HL-60/S4 (cell line): ENCODE measurements around the gene TMEM190.

Experiments
- in situ Hi-C: fragments of 300-500 bp; cut with MboI; formaldehyde crosslinking; loops from 2 replicates; pipeline ENCODE4 v1.14.3; 2022; ENCODE audit warnings: low sequenced_read_pairs

TMEM190 gene

DNA sequence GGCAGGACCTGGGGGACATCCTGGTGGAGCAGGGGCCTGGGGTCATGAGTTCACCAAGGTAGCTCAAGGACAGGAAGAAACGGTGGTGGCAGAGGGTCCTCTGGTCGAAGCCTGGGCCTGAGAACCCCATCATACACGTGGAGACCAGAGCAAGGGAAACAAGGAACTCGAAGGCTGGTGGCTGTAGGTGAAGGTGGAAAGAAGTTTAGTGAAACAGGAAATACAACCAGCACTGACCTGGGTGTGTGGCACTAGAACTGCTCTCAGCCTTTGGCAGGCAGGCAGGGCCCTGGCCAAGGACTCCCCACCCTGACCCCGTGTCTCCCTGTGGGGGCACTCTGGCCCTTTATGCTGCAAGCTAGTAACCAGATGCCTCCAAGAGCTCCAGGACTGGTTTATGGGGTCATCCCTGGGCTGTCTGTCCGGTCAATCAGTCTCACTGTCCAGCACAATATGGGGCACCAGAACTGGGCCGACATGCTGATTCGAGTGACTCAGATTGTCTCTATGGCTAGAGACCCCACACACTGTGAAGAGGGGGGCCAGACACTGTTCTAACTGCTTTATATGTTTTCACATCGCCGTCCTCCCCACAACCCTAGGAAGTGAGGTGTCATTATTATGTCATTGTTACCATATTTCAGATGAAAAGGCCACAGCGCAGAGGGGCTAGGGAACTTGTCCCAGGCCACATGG lies 25.9 kb upstream of the TMEM190 start:
- in situ Hi-C loops = no loop called here

DNA sequence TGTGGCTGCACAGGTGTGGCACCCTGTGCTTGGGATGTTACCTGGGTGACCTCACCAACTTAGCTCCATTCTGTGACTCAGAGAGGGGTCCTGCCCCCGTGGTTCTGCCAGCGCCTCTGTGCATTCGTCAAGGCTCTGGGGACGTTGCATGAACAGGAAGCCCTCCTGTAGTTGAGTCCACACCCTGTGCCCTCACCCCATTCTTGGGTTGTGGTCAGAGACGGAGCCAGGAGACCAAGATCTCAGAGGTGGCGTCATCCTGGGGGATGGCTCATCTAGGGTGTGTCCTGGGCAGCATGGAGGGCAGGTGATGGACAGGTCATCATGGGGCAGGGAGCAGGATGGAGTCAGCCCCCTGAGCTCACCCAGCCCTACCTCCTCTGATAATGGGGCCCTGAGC lies 24.6 kb upstream of the TMEM190 start:
- in situ Hi-C loops = no loop called here

DNA sequence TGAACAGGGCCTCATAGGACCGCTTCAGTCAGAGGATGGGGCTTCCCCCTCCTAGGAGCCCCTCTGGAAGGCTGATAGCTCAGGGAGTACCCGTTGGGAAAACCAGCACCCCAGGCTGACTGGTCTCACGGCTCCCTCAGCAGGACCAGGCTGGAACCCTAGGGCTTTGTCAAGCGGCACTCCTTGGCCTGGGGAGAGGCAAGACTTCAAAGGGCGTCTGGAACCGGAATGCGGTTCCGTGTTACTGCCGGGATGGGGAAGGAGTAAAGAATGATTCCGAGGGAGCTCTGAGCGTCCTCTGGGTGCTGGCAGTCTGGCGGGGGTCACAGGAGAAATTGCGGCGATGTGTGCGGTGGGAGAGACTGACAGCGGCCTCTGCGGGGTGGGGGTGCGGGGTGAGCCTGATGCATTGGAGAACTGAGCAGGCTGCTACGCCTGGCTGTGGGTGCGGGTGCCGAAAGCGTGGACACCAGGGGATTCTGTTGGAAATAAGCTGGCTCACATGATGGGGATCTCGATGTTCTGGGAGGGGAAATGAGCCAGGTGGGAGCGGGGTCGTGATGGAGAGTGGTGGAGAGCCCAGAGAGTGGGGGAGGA lies 24.0 kb upstream of the TMEM190 start:
- in situ Hi-C loops = no loop called here

DNA sequence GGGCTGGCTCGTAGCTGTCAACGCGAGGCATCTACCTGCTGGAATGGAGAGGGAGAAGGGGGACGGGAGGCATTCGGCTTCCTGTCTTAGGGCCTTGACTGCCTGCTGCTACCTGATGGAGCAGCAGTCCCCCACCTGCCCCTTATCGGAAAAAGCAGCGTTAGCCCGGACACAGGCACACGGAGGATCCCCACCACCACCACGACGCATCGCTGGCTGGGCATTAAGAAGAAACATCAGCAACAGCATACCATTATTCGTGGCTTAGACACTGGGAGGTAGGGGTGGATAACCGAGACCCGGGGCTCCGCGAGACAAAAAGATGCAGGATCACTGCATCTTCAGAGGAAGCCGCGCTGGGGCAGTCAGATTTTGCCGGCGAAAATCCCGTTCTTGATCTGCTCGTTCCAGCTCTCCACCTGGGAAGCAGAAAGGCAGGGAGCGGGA lies 23.2 kb upstream of the TMEM190 start:
- in situ Hi-C loops = no loop called here

DNA sequence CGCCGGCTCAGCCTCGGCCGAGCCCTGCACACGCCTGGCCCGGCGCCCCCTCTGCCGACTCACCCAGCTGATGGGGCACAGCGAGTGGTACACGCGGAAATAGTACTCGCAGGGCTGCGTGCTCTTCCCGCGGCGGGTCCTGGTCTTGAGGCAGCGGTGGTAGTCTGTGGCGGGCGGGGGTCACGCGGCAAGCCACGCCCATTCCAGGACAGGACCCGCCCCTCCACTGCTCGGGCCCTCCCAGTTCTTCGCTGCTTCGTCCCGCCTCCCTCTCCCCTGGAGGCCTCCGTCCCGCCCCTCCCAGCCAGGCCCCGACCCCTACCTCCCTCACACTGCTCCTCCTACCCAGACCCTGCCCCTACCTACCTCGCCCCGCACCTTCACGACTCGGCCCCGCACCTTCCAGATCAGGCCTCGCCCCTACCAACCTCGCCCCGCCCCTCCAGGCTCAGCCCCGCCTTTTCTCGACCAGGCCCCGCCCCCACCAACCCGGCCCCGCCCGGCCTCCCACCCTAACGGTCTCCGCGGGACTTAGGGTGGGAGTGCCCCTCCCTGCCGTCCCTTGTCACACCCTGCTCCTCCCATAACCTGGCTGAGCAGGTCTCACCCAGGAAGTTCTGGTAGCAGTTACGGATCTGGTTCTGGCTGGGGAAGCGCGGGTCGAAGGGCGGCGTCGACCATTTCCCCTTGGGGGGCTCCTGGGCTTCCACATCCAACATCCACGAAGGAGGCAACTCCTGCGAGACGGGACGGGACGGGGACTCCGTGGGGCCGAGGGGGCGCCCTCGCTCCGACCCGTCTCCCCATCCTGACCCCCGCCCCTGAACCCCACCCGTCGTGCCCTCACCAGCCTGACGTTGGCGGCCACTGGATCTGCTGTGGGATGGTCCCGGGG lies 22.6 kb upstream of the TMEM190 start:
- in situ Hi-C loops = no loop called here

DNA sequence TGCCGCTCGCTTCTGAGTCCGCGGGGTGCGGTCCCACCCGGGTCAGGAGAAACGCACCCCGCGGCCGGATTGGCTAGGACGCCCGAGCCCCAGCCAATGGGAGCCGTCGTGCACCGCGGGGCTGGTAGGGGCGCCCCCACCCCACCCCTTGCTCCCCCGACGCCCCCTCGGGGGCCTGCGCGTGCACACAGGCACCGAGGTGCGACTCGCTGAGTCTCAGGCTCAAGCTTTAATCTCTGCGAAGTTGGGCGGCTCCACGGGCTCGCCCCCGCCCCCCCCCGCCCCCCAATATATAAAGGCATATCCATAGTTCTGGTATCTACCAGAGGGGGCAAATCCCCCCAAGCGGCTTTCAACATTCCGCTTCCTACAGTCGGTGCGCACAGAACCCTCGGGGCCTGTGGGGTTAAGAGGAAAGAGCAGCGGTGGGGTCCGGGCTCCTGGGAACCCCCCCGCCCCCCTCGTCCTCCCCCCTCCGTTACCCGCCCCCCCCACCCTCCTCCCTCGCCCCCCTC lies 21.9 kb upstream of the TMEM190 start, which contains the start of gene COX6B2:
Gene COX6B2, minus strand, starts transcription at position 22 of the 515 bp plus-strand sequence. CDS start 198 bp downstream, outside the sequence.
- in situ Hi-C loops = no loop called here

DNA sequence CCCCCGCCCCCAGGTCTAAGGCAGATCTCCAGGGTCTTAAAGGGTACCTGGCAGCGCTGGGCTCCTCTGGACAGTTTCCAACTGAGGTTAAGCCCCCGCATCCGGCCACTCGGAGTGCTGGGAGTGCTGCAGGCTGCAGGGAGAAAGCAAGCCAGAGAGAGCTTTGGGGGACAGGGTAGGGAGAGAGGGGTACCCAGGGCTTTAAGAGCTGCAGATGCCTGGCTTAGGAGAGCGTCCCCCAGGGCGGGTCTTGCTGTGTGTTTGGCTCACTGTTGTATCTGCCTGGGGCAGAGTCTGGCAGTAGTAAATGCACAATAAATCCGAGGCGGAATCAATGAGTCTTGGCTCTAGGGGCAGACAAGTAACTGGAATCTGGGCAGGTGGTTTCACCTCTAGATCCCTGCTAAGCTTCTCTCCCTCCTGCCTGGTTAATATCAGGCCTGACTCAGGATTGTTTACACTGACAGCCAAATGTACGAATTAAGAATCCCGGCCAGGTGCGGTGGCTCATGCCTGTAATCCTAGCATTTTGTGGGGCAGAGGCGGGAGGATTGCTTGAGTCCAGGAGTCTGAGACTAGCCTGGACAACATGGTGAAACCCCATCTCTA lies 21.3 kb upstream of the TMEM190 start:
- in situ Hi-C loops = no loop called here

DNA sequence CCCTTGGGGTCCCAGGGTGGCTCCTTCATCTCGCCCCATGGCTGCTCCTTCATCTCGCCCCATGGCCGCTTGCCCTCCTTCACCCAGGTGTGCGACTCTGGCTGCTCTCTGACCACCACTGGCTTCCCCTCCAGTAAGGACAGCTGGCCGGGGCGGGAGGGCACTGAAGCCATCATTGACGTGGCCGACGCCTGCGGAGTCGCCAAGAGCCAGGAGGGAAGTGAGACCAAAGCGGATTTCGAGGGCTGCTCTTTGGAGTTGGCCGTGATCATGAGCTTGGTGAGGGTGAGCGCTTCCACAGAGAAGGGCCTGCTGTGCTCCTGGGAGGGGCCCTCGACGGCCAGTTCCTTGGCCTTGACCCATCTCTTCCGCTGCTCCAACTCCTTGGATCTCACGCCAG lies 18.1 kb upstream of the TMEM190 start:
- in situ Hi-C loops = no loop called here

DNA sequence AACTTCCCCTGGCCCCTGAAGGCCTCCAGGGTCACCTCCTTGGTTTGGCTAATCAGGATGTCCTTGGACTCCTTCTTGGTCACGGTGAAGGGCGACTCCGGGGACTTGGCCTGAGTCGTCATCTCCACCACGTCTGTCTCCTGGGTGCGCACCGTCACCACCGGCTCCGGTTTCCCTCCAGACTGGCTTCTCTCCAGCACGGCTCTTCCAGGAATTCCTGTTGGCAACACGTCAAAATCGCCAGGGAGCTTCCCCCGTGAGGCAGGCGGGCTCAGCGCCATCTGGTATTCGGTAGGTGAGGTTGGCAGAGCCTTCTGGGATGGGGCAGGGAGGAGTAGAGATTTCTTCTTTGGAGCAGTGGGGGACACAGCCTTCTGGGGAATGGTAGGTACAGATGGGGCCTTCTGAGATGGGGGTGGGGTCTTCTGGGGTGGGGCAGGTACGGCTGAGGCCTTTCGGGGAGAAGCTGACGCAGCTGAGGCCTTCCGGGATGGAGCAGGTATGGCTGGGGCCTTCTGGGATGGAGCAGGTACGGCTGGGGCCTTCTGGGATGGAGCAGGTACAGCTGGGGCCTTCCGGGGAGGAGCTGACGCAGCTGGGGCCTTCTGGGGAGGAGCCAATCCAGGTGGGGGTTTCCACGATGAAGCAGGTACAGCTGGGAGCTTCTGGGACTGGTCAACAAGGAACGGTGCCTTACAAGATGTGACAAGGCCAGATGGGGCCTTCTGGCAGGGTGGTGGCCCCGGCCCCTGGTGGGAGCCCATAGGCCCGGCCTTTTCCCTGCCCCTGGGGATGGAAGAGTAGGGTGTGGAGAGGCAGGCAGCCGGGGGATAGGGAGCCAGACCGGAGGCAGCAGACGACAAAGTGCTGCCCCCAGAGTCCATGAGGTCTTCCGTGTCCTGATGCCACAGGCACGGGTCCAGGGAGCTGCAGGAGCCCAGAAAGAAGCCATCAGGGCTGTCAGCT lies 17.4 kb upstream of the TMEM190 start:
- in situ Hi-C loops = no loop called here

DNA sequence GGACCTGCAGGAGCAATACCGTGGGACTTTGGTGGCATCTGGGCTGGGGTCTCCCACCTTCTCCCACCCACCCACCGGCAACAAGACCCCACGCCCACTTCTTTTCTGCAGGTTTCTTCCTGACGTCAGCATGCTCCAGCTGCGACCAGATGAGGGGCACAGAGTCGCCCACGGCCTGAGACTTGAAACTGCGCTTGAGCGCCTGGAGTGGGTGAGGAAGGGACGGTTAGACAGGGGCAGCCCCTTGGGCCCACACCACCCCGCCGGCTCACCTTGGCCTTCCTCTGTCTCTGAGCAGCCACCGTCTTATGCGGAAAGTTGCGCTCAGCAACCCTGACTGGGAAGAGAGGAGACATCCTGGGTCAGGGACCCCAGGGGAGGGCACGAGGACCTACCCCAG lies 15.7 kb upstream of the TMEM190 start:
- in situ Hi-C loops = no loop called here

DNA sequence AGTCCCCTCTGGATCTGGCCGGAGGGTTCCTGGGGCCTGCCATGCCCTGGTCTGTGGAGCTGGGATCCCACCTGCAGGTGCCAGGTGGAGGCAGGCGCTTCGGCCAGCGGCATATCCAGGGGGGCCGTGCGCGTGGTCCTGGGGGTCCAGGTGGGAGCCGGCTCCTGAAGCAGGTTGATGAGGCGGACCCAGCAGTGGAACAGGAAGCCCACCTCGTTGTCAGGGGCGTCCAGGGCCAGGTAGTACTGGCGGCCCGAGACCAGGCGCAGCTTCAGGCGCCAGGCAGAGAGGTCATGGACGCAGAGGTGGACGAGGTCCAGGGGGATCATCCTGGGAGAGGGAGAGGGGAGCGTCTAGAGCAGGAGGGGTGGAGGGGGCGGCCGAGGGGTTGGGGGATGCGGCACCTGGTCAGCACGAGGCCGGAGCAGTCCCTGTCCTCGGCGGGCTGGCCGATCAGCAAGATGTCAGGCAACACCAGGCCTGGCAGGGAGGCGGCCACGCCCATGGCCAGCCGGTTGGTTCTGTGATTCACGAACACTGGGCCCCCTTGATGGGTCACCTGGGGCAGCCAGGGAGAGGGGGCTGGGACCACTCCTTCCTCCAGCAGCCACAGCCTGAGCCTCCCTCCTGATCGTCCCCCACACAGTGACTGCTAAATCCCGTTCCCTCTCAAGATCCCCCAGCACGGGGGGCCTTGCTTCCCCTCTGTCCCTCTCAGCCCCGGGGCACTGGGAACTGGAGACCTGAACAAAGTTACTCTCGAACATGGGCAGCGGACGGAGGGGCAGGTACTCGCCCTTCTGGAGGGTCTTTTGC lies 14.2 kb upstream of the TMEM190 start:
- in situ Hi-C loops = no loop called here

DNA sequence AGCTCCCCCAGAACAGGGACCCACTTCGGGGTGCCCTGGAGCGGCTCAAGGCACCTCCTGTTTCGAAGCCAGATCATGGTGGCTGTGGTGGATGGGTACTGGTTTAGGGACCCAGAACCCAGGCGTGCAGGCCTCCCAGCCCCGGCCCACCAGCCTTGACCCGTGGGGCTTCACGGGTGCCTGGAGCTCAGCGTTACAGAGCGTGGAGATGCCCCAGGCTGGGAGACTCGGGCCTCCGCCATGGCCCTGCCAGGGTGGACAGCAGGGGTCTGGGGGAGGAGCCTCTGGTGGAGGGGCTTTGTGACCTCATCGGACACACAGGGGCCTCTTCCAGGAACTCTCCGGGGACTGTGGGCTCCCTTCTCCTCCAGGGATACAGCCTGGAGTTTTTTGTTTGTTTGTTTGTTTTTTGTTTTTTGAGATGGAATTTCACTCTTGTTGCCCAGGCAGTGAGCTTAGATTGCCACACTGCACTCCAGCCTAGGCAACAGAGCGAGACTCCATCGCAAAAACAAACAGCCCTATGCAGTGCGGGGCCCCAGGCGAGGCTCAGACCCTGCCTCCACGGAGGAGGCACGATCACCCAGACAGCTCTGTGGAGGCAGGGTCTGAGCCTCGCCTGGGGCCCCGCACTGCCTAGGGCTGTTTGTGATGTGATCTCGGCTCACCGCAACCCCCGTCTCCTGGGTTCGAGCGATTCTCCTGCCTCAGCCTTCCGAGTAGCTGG lies 13.5 kb upstream of the TMEM190 start, which contains the start of gene GARIN5B:
Gene GARIN5B, minus strand, starts transcription at position 271 of the 727 bp plus-strand sequence. Its CDS starts 194 bp downstream, at position 77.
- in situ Hi-C loops = no loop called here

DNA sequence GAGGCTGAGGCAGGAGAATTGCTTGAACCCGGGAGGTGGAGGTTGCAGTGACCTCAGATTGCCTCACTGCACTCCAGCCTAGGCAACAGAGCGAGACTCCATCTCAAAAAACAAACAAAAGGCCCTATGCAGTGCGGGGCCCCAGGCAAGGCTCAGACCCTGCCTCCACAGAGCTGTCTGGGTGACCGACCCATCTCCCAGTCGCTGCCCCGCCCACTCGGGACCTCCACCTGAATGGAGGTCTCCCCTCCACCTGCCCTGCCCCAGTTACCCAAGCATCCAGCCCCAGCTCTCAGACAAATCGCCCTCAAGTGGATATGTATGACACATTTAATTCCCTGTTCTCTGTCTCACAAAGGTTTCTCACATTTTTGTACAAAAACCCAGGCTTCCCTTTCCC lies 11.4 kb upstream of the TMEM190 start:
- in situ Hi-C loops = no loop called here

DNA sequence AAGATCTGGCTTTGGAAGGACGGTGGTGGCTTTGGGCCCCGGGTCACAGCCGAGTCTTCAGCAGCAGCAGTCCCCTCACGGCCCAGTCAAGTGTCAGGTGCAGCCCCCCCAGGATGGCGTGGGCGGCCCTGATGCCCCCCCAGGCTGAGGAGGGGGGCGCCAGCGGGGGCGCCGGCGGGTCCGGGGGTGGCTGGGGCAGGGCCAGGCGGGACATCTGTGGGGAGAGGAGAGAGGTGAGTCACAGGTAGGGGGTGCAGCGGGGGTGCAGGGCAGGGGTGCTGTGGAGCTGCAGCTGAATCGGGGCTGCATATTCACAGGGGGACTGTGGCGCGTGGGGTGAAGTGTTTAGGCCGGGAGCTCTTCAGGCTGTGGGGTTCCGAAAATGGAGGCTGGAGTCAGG lies 10.7 kb upstream of the TMEM190 start:
- in situ Hi-C loops = no loop called here

DNA sequence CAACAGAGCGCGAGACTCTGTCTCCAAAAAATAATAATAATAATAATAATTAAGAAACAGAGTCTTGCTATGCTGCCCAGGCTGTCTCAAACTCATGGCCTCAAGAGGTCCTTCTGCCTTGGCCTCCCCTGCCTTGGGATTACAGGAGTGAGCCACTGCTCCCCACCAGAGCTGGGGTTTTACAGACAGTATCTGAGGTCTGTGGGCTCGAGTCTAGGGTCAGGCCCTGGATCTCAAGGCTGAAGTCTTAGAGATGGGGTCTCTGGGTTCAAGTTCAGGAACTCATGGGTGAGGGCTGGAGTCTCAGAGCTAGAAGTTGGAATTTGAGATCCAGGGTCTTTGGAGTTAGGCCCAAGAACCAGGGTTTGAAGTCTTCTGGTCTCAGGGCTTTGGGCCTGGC lies 9.8 kb upstream of the TMEM190 start:
- in situ Hi-C loops = no loop called here

DNA sequence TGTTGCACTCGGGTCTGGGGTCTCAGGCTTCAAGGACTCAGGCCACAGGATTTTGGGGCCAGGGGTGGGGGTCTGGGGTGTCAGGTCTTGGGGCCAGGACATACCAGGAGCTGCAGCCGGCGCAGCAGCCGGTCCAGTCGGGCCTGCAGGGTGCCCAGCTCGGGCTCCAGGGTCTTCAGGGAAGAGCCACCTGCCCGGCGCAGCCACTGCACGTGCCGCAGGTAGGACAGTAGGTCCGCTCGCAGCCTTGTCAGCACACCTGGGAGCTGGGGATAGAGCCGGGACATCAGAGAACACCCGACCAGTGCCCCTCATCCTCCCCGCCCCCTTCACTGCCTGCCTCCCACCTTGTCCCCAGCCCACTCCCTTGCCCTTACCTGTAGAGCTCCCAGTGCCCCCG lies 8.5 kb upstream of the TMEM190 start:
- in situ Hi-C loops = no loop called here

DNA sequence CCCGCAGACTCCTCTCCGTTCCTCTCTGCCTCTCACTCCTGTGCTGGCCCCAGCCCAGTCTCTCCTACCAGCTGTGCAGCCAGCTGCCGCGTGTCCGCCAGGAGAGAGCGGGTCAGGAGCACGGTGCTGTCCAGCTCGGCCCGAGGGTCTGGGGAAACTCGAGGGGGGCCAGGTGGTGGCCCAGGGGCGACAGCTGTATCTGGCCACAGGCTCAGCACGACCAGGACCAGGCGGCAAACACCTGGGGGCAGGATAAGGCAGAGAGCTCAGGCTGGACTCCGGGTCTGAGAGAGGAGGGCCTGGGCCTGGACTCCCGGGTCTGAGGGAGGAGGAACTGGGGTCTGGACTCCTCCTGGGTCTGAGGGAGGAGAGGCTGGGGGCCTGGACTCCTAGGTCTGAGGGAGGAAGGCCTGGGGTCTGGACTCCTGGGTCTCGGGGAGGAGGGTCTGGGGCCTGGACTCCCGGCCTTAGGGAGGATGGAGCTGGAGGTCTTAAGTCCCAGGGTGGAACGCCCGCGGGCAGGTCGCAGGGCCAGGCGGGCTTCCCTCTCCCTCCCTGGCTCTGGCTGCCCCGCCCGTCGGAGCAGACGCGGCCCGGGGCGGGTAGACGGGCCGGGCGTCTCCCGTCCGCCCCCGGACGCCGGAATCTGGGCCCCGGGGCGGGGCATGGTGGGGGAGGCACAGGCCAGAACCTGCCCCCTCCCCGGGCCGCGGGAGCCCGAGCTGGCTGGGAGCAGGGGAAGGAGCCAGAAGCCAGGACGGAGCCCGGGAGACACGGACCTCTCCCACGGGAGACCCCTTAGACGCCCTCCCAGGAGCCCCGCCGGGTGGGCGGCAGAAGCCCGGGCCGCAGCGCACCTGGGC lies 7.7 kb upstream of the TMEM190 start:
- in situ Hi-C loops = no loop called here
